Measurements from ENCODE around the gene GALT. TPM values are rescaled to one million over a fixed set of nuclear protein-coding genes. Genes with fewer than 3 reads are reported as not detected.

Gene GALT
- total RNA-seq, 1 experiment from 2014 or later: 7.6 TPM

DNA sequence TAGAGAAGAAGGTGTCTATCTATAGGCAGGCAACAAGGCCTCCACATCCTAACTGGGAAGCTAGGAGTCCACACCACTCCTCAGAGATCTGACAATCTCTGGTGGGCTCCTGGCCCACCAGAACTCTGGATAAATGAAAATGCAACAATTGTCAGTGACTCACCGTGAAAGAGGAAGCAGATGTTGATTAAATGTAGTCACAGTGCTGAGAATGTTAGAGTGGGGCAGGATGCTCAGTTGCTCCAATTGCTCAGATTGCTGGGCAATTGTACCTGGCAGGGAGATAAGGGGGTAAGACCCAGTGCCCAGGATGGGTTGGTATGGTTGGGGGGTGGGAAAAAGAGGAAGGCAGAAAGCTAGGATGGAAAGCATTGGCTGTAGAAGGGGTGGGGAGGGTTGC is 40.3 kb downstream of the GALT start:
- H3K36me3 ChIP-seq (ENCODE audit: low read depth, low read length): no peaks in the 10 kb centered on the region
- H3K4me2 ChIP-seq (ENCODE audit: low read length): no peak overlapping the region
- H3K27ac ChIP-seq (ENCODE audit: low read length): no peak overlapping the region
- no peaks in the 10 kb centered on the region for H3K4me1 ChIP-seq (ENCODE audit: insufficient read depth, low read length)
- no peaks in the 10 kb centered on the region for H4K20me1 ChIP-seq (ENCODE audit: low read length)
- H2AFZ ChIP-seq (ENCODE audit: low read length): no peak overlapping the region
- no peaks in the 10 kb centered on the region for H3K9me3 ChIP-seq (ENCODE audit: low read length)
- no TSS peak for BruUV-seq (replicated peaks)
- intact Hi-C loops (cut with micrococcal nuclease): no loop called here
- H3K4me3 ChIP-seq (ENCODE audit: low read length): no peak overlapping the region
- H3K9ac ChIP-seq (ENCODE audit: low read length): no peak overlapping the region
- CTCF ChIA-PET: no interaction called here
- H3K79me2 ChIP-seq (ENCODE audit: low read length): no peaks in the 10 kb centered on the region
- H3K9me2 ChIP-seq (replicated peaks; ENCODE audit: low read length): no peaks in the 10 kb centered on the region
- no peak for ATAC-seq
- no peaks in the 10 kb centered on the region for H3F3A ChIP-seq (ENCODE audit: low read length, unreplicated experiment)
- TF ChIP-seq EZH2phosphoT487 (IDR thresholded peaks at IDR 0.05; ENCODE audit: borderline replicate concordance, low read length): no peak
- H3K27me3 ChIP-seq (ENCODE audit: low read length): no peaks in the 10 kb centered on the region
- DNase-seq: no peak
- POLR2A ChIA-PET (ENCODE audit: unreplicated experiment): no interaction called here

- no TSS peak for BruUV-seq (replicated peaks)
- no peaks in the 10 kb centered on the region for H3K27me3 ChIP-seq (ENCODE audit: low read length)
- H3K4me1 ChIP-seq (ENCODE audit: insufficient read depth, low read length): no peaks in the 10 kb centered on the region
- no peak overlapping the region for H2AFZ ChIP-seq (ENCODE audit: low read length)
- H3K9me3 ChIP-seq (ENCODE audit: low read length): no peaks in the 10 kb centered on the region
- H3K36me3 ChIP-seq (ENCODE audit: low read depth, low read length): no peaks in the 10 kb centered on the region
- H4K20me1 ChIP-seq (ENCODE audit: low read length): no peaks in the 10 kb centered on the region
- TF ChIP-seq EZH2phosphoT487 (IDR thresholded peaks at IDR 0.05; ENCODE audit: borderline replicate concordance, low read length) (no peak), CTCF (conservative IDR thresholded peaks at IDR 0.05; ENCODE audit: low read depth, low read length) (no peak), EZH2 (IDR thresholded peaks at IDR 0.05; ENCODE audit: low read length, unreplicated experiment) (no peak)
- no peak for DNase-seq
- POLR2A ChIA-PET (ENCODE audit: unreplicated experiment): no interaction called here
- CTCF ChIA-PET: no interaction called here
- H3K79me2 ChIP-seq (ENCODE audit: low read length): no peaks in the 10 kb centered on the region
- no peak overlapping the region for H3K4me2 ChIP-seq (ENCODE audit: low read length)
- intact Hi-C loops (cut with micrococcal nuclease): no loop called here
- no peak for ATAC-seq
- H3K9ac ChIP-seq (ENCODE audit: low read length): no peak overlapping the region
- no peaks in the 10 kb centered on the region for H3F3A ChIP-seq (ENCODE audit: low read length, unreplicated experiment)
- no peak overlapping the region for H3K4me3 ChIP-seq (ENCODE audit: low read length)
- no peak overlapping the region for H3K27ac ChIP-seq (ENCODE audit: low read length)
- H3K9me2 ChIP-seq (replicated peaks; ENCODE audit: low read length): no peaks in the 10 kb centered on the region
Observed at GRCh38 chr9:34687276-34688030, 41.0 kb downstream of the GALT start.

DNA sequence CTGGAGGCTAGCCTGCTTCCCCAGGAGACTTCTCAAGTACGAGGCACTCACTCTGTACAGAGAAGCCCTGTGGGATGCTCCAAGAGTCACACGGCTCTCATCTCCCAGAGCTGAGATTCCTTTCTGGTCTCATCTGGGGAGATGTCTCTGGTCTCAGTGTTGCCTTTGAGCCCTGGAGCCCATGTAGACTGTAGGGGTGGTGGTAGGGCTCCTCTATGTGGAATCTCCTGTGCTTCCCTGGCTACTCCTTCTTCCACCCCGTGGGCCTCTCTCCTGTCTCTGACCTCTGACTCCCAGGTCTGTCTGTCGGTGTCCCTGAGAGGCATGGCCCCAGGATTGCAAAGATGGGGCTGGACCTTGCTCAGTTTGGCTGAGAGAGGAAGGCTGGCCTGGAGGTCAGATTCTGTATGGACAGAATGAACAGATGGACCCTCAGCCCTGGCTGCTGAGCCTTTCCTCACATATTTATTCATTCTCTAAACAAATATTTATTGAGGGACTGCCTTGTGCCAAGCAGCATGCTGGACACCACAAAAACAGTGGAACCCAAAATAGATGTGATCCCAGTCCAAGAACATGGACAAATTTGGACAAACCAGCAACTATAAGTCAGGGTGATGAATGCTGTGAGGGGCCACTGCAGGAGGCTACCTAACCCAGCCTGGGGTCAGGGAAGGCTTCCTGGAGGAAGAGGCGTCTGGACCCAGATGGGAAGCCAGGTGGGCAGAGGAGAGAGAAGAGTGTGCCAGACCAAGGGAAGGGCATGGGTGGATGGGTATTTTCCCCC is 42.0 kb downstream of the GALT start:
- no peaks in the 10 kb centered on the region for H4K20me1 ChIP-seq (ENCODE audit: low read length)
- no peak for TF ChIP-seq CTCF (conservative IDR thresholded peaks at IDR 0.05; ENCODE audit: low read depth, low read length)
- no peak for TF ChIP-seq EZH2 (IDR thresholded peaks at IDR 0.05; ENCODE audit: low read length, unreplicated experiment)
- no peak for TF ChIP-seq EZH2phosphoT487 (IDR thresholded peaks at IDR 0.05; ENCODE audit: borderline replicate concordance, low read length)
- CTCF ChIA-PET: no interaction called here

More for the DNA sequence above, 42.0 kb downstream of the GALT start:
- Histone ChIP-seq H3F3A (ENCODE audit: low read length, unreplicated experiment) (no peaks in the 10 kb centered on the region), H3K9me2 (replicated peaks; ENCODE audit: low read length) (no peaks in the 10 kb centered on the region), H3K4me1 (ENCODE audit: insufficient read depth, low read length) (no peaks in the 10 kb centered on the region), H3K9ac (ENCODE audit: low read length) (no peak overlapping the region), H3K27ac (ENCODE audit: low read length) (no peak overlapping the region), H3K4me3 (ENCODE audit: low read length) (no peak overlapping the region), H3K27me3 (ENCODE audit: low read length) (no peaks in the 10 kb centered on the region), H3K9me3 (ENCODE audit: low read length) (no peaks in the 10 kb centered on the region), H2AFZ (ENCODE audit: low read length) (no peak overlapping the region), H3K79me2 (ENCODE audit: low read length) (no peaks in the 10 kb centered on the region), H3K36me3 (ENCODE audit: low read depth, low read length) (no peaks in the 10 kb centered on the region), H3K4me2 (ENCODE audit: low read length) (no peak overlapping the region)
- BruUV-seq (replicated peaks): no TSS peak
- ATAC-seq (no peak), DNase-seq (no peak)
- POLR2A ChIA-PET (ENCODE audit: unreplicated experiment): no interaction called here
- intact Hi-C loops (cut with micrococcal nuclease): no loop called here

Measured in PC-3 (cell line).